OCI-LY7 (cell line): ENCODE measurements around the gene KRT26. TPM values are rescaled to one million over a fixed set of nuclear protein-coding genes. Genes with fewer than 3 reads are reported as not detected.

Experiments used
- Bru-seq: library from RNA; stranded (reverse); fragments of 400-500 nt; gene quantifications from one replicate; lab custom pipeline; 2021; lab: Mats Ljungman, UMichigan
- BruChase-seq, 2 experiments: library from RNA; stranded (reverse); fragments of 400-500 nt; gene quantifications; one replicate each; lab custom pipeline; 2021; lab: Mats Ljungman, UMichigan
- BruUV-seq: library from RNA; stranded (reverse); fragments of 400-500 nt; replicated peaks from 2 replicates; lab custom pipeline; 2021; lab: Mats Ljungman, UMichigan
- CTCF ChIA-PET: fragments of 300-600 bp; sonication (Branson Sonifier 250); formaldehyde crosslinking; loops from one replicate; lab custom pipeline; 2022; ENCODE audit warnings: antibody characterized with exemption; ENCODE audit not compliant: unreplicated experiment; lab: Charles Lee
- POLR2A ChIA-PET: fragments of 300-600 bp; sonication (Branson Sonifier 250); formaldehyde crosslinking; loops from one replicate; lab custom pipeline; 2022; ENCODE audit warnings: antibody characterized with exemption; lab: Charles Lee
- DNase-seq: peaks from one replicate; pipeline ENCODE4 v3.0.0-alpha.2; 2015; ENCODE audit warnings: low spot score
- H2AFZ ChIP-seq: fragments of 200-600 bp; sonication (generic), shearing (Covaris generic); 2 replicates; pipeline ENCODE4 v1.6.1; 2014; ENCODE audit warnings: mild to moderate bottlenecking, antibody characterized with exemption, low read length, moderate library complexity
- H3K27ac ChIP-seq: fragments of 200-600 bp; sonication (generic); 2 replicates; pipeline ENCODE4 v1.5.1; 2014; ENCODE audit warnings: mixed run types, low read depth, mild to moderate bottlenecking, moderate library complexity, low read length, inconsistent platforms; ENCODE audit not compliant: poor library complexity, severe bottlenecking
- H3K36me3 ChIP-seq: fragments of 200-600 bp; sonication (generic); 2 replicates; pipeline ENCODE4 v1.6.1; 2014; ENCODE audit warnings: mild to moderate bottlenecking, antibody characterized with exemption, low read length, moderate library complexity, mixed read lengths; ENCODE audit not compliant: insufficient read depth
- H3K4me1 ChIP-seq: fragments of 200-600 bp; sonication (generic); 2 replicates; pipeline ENCODE4 v1.5.1; 2014; ENCODE audit warnings: mild to moderate bottlenecking, low read length; ENCODE audit not compliant: insufficient read depth, poor library complexity, severe bottlenecking
- H3K4me2 ChIP-seq: fragments of 200-600 bp; sonication (generic); 2 replicates; pipeline ENCODE4 v1.6.1; 2014; ENCODE audit warnings: mild to moderate bottlenecking, low read length
- H3K4me3 ChIP-seq: fragments of 200-600 bp; sonication (generic); 2 replicates; pipeline ENCODE4 v1.5.1; 2014; ENCODE audit warnings: mild to moderate bottlenecking, low read depth, low read length; ENCODE audit not compliant: poor library complexity, severe bottlenecking
- H3K79me2 ChIP-seq: fragments of 200-600 bp; sonication (generic); 2 replicates; pipeline ENCODE4 v1.6.1; 2016; ENCODE audit warnings: low read depth, mild to moderate bottlenecking, low read length, moderate library complexity, mixed read lengths; ENCODE audit not compliant: insufficient read depth
- H3K9me2 ChIP-seq: fragments of 200-600 bp; sonication (generic); 2 replicates; pipeline ENCODE4 v1.6.1; 2016; ENCODE audit warnings: mild to moderate bottlenecking, low read length, mixed read lengths; ENCODE audit not compliant: insufficient read depth
- H3K9me3 ChIP-seq: fragments of 200-600 bp; sonication (generic); 2 replicates; pipeline ENCODE4 v1.6.1; 2014; ENCODE audit warnings: mild to moderate bottlenecking, mixed run types, low read length, mixed read lengths
- H4K20me1 ChIP-seq: fragments of 200-600 bp; sonication (generic); 2 replicates; pipeline ENCODE4 v1.6.1; 2014; ENCODE audit warnings: mild to moderate bottlenecking, antibody characterized with exemption, low read length, moderate library complexity, mixed read lengths; ENCODE audit not compliant: insufficient read depth
- EZH2phosphoT487 ChIP-seq: fragments of 200-600 bp; sonication (generic); IDR thresholded peaks from 2 replicates; pipeline ENCODE4 v1.6.1; 2018; ENCODE audit warnings: low read depth, borderline replicate concordance, mild to moderate bottlenecking, mixed run types, antibody characterized with exemption, low read length, moderate library complexity, mixed read lengths
- intact Hi-C: fragments of 100-400 bp; cut with micrococcal nuclease; formaldehyde crosslinking; loops from one replicate; pipeline ENCODE4 v1.10.0; 2022; ENCODE audit not compliant: unreplicated experiment
- long read RNA-seq: library from polyadenylated mRNA; stranded (forward); transcript quantifications from one replicate; pipeline ENCODE4 v2.0.0, GENCODE V29; 2022
- total RNA-seq, 2 experiments: library from RNA; depleted of rRNA in 1 of 2; stranded (reverse); fragments of >200 nt in 1 of 2; shearing (Covaris generic) in 1 of 2; gene quantifications; 2 replicates each; pipeline ENCODE4 v1.2.3, GENCODE V29; 2014 to 2022
- TF ChIP-seq, protein P1 (sequence below): fragments of 200-600 bp; sonication (generic); conservative IDR thresholded peaks from 2 replicates; pipeline ENCODE4 v1.5.1; 2014; ENCODE audit warnings: mild to moderate bottlenecking, antibody characterized with exemption, low read length, moderate library complexity, mixed read lengths

The KRT26 gene, protein sequence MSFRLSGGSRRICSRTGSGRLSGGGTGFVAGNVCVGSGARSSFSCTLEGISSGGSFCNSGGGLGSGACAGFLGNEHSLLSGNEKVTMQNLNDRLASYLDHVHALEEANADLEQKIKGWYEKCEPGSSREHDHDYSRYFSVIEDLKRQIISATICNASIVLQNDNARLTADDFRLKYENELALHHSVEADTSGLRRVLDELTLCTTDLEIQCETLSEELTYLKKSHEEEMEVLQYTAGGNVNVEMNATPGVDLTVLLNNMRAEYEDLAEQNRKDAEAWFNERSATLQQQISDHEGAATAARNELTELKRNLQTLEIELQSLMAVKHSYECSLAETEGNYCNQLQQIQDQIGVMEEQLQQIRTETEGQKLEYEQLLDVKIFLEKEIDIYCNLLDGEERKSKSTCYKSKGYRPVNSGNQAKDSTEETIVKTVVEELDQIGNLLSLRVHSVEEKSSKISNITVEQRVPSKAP
- total RNA-seq (2014; rRNA removed; shearing (Covaris generic)): not detected in 2 replicates
- total RNA-seq (2022): not detected in 2 replicates
- Bru-seq, nascent RNA: not detected
- BruChase-seq, experiment 1, labeled RNA remaining after a 6-hour chase: not detected
- not detected for BruChase-seq, experiment 2, labeled RNA remaining after a 2-hour chase
- long read RNA-seq: 0 reads

DNA sequence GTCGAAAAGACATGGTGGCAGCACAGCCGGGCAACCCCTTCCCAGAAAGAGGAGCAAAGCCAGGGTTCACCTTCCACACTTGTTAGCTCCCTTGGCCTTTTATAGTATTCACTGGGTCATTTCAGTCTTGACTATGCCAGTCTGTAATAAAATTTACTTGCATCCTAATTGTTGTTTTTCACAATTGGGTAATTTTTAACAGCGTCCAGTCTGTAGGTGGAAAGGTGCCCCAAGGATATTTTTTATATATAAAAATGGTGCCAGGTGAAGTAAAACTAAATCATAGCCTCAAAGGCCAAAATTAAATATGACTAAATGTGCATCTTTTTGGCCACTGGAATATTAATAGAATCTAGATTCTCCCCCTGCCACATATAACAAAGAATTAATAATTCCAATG, at the start of gene KRT26:
TSS of gene KRT26 (minus strand) at position 101 of the 400 bp plus-strand sequence. CDS start at position 13, 88 bp downstream.
- Histone ChIP-seq H3K4me1 (no peaks in the 10 kb centered on the region), H3K9me3 (no peaks in the 10 kb centered on the region), H3K36me3 (no peaks in the 10 kb centered on the region), H3K27ac (no peak within 1 kb of the TSS), H3K4me2 (no peak within 1 kb of the TSS), H2AFZ (no peak within 1 kb of the TSS), H4K20me1 (no peaks in the 10 kb centered on the region), H3K9me2 (no peaks in the 10 kb centered on the region), H3K79me2 (no peaks in the 10 kb centered on the region), H3K4me3 (no peak within 1 kb of the TSS)
- CTCF ChIA-PET: no interaction called here
- TF ChIP-seq EZH2phosphoT487: no peak
- TF ChIP-seq, protein P1, sequence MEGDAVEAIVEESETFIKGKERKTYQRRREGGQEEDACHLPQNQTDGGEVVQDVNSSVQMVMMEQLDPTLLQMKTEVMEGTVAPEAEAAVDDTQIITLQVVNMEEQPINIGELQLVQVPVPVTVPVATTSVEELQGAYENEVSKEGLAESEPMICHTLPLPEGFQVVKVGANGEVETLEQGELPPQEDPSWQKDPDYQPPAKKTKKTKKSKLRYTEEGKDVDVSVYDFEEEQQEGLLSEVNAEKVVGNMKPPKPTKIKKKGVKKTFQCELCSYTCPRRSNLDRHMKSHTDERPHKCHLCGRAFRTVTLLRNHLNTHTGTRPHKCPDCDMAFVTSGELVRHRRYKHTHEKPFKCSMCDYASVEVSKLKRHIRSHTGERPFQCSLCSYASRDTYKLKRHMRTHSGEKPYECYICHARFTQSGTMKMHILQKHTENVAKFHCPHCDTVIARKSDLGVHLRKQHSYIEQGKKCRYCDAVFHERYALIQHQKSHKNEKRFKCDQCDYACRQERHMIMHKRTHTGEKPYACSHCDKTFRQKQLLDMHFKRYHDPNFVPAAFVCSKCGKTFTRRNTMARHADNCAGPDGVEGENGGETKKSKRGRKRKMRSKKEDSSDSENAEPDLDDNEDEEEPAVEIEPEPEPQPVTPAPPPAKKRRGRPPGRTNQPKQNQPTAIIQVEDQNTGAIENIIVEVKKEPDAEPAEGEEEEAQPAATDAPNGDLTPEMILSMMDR: no peak
- no peak for DNase-seq
- POLR2A ChIA-PET: no interaction called here
- intact Hi-C loops: no loop called here
- BruUV-seq: no TSS peak

GRCh38 chr17:40821536-40821935, 49.5 kb upstream of the KRT26 start:
- ChIA-PET POLR2A (no interaction called here), CTCF (no interaction called here)
- H3K9me2 ChIP-seq: no peaks in the 10 kb centered on the region
- H3K4me3 ChIP-seq: no peak overlapping the region
- no peak overlapping the region for H3K27ac ChIP-seq
- no TSS peak for BruUV-seq
- no peak overlapping the region for H3K4me2 ChIP-seq
- peaks cover 8% of the 10 kb centered on the region for H3K4me1 ChIP-seq
- H3K36me3 ChIP-seq: peaks cover 15% of the 10 kb centered on the region
- TF ChIP-seq EZH2phosphoT487: no peak
- TF ChIP-seq, protein P1: no peak
- no peaks in the 10 kb centered on the region for H3K9me3 ChIP-seq
- DNase-seq: no peak
- intact Hi-C loops: no loop called here
- H3K79me2 ChIP-seq: peaks cover 9% of the 10 kb centered on the region; the same call in 1 of the 2 replicates
- no peaks in the 10 kb centered on the region for H4K20me1 ChIP-seq
- no peak overlapping the region for H2AFZ ChIP-seq
